HEK293T (cell line): ENCODE data around the gene LYRM9.

Source experiments
- CTCF ChIA-PET: fragments of 350-600 bp; formaldehyde crosslinking; extraction: SDS; loops from one replicate; lab custom pipeline; 2021; ENCODE audit warnings: antibody characterized with exemption, inconsistent platforms; lab: Yijun Ruan, JAX
- POLR2A ChIA-PET: fragments of 350-600 bp; formaldehyde crosslinking; extraction: SDS; loops from one replicate; lab custom pipeline; 2020; ENCODE audit warnings: antibody characterized with exemption, inconsistent platforms; lab: Yijun Ruan, JAX
- DNase-seq: peaks from one replicate; pipeline ENCODE4 v3.0.0; 2012; ENCODE audit warnings: mixed read lengths; ENCODE audit errors: extremely low spot score
- ARNT ChIP-seq: fragments of 450-650 bp; IDR thresholded peaks from 2 replicates; pipeline ENCODE4 v1.6.1; 2017; ENCODE audit warnings: mild to moderate bottlenecking
- BHLHE40 ChIP-seq: fragments of 450-650 bp; IDR thresholded peaks from 2 replicates; pipeline ENCODE4 v1.6.1; 2016; ENCODE audit warnings: mild to moderate bottlenecking, moderate library complexity, borderline replicate concordance
- CTBP1 ChIP-seq: fragments of 450-650 bp; IDR thresholded peaks from 2 replicates; pipeline ENCODE4 v1.6.1; 2016; ENCODE audit warnings: borderline replicate concordance
- ELF4 ChIP-seq: fragments of 450-650 bp; IDR thresholded peaks from 2 replicates; pipeline ENCODE4 v1.6.1; 2017; ENCODE audit warnings: antibody characterized with exemption
- FOXA1 ChIP-seq: fragments of 450-650 bp; IDR thresholded peaks from 2 replicates; pipeline ENCODE4 v1.6.1; 2016; ENCODE audit warnings: mild to moderate bottlenecking
- FOXK2 ChIP-seq: fragments of 450-650 bp; IDR thresholded peaks from 2 replicates; pipeline ENCODE4 v1.6.1; 2016; ENCODE audit warnings: mild to moderate bottlenecking
- FOXM1 ChIP-seq: fragments of 450-650 bp; IDR thresholded peaks from 2 replicates; pipeline ENCODE4 v1.6.1; 2017; ENCODE audit warnings: mild to moderate bottlenecking, borderline replicate concordance
- HDGF ChIP-seq: fragments of 450-650 bp; IDR thresholded peaks from 2 replicates; pipeline ENCODE4 v1.6.1; 2017; ENCODE audit warnings: antibody characterized with exemption, borderline replicate concordance
- L3MBTL2 ChIP-seq: fragments of 450-650 bp; conservative IDR thresholded peaks from 2 replicates; pipeline ENCODE4 v1.6.1; 2016; ENCODE audit warnings: mild to moderate bottlenecking
- LEF1 ChIP-seq: fragments of 450-650 bp; IDR thresholded peaks from 2 replicates; pipeline ENCODE4 v1.6.1; 2017; ENCODE audit warnings: mild to moderate bottlenecking, borderline replicate concordance
- NFRKB ChIP-seq: fragments of 450-650 bp; IDR thresholded peaks from 2 replicates; pipeline ENCODE4 v1.6.1; 2016; ENCODE audit warnings: mild to moderate bottlenecking, moderate library complexity
- SP1 ChIP-seq: fragments of 450-650 bp; IDR thresholded peaks from 2 replicates; pipeline ENCODE4 v1.6.1; 2017
- SUZ12 ChIP-seq: fragments of 450-650 bp; IDR thresholded peaks from 2 replicates; pipeline ENCODE4 v1.6.1; 2016; ENCODE audit warnings: mild to moderate bottlenecking
- TARDBP ChIP-seq: fragments of 450-650 bp; IDR thresholded peaks from 2 replicates; pipeline ENCODE4 v1.6.1; 2016
- ZNF384 ChIP-seq: fragments of 450-650 bp; IDR thresholded peaks from 2 replicates; pipeline ENCODE4 v1.6.1; 2016
- TF ChIP-seq, protein P1 (sequence below): fragments of 450-650 bp; IDR thresholded peaks from 2 replicates; pipeline ENCODE4 v1.6.1; 2016

LYRM9 gene

DNA sequence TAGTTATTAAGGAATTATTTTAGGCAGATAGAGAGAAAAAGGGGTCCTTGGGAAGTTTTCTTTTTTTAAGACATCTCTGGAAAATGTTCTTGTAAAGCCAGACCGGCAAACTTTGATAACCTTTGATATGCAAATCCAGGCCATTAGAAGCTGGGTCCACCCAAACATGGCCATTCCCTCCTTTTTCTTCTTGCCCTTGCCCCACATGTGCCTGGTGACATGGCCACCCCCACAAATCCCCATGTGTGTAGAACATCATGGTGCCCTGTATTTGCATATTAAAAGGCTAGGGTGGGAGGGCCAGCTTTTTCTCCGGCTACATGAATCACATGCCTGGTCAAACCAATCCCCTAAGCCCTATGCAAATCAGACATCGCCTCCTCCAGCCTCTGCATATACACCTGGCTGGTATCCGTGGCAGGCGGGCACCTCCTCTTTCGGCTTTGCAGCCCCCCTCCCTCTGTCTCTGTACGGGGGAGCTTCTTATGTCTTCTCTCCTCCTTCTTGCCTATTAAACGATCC is 43.9 kb upstream of the LYRM9 start:
- CTCF ChIA-PET: no interaction called here
- POLR2A ChIA-PET: no interaction called here
- DNase-seq: no peak
- TF ChIP-seq L3MBTL2: no peak
- no peak for TF ChIP-seq FOXM1
- TF ChIP-seq SUZ12: no peak

DNA sequence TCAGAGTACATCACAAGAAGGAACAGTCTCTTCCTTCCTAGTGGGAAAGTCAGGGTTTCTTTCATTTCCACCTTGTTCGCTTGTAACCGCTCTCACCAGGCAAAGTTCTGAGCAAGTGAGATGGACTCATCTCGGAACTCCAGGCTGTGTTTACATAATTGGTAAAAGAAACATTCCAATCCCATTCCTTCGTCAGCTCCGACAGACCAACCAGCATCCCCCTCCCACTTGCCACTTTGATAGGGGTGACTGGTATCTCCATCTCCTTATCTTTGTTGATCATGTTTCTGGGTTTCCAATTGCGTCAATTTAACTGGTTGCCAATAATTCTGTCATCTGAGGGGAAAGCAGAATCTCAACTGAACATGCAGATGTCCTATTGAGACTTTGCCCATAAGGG is 36.8 kb upstream of the LYRM9 start:
- TF ChIP-seq ELF4: no peak
- no peak for TF ChIP-seq SUZ12
- no peak for TF ChIP-seq L3MBTL2
- TF ChIP-seq, protein P1, sequence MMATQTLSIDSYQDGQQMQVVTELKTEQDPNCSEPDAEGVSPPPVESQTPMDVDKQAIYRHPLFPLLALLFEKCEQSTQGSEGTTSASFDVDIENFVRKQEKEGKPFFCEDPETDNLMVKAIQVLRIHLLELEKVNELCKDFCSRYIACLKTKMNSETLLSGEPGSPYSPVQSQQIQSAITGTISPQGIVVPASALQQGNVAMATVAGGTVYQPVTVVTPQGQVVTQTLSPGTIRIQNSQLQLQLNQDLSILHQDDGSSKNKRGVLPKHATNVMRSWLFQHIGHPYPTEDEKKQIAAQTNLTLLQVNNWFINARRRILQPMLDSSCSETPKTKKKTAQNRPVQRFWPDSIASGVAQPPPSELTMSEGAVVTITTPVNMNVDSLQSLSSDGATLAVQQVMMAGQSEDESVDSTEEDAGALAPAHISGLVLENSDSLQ: no peak
- TF ChIP-seq ZNF384: no peak
- no peak for TF ChIP-seq ARNT
- TF ChIP-seq FOXM1: no peak
- TF ChIP-seq FOXK2: no peak
- TF ChIP-seq FOXA1: no peak
- no peak for TF ChIP-seq SP1
- no peak for TF ChIP-seq NFRKB
- no peak for TF ChIP-seq BHLHE40
- TF ChIP-seq HDGF: no peak
- no peak for TF ChIP-seq LEF1
- no peak for TF ChIP-seq TARDBP
- ChIA-PET POLR2A (no interaction called here), CTCF (interaction anchor here (1.2 kb wide), 1 partner anchor 36 kb away, joined by 5 read pairs; no protein-coding TSS in a partner anchor)
- DNase-seq: no peak

DNA sequence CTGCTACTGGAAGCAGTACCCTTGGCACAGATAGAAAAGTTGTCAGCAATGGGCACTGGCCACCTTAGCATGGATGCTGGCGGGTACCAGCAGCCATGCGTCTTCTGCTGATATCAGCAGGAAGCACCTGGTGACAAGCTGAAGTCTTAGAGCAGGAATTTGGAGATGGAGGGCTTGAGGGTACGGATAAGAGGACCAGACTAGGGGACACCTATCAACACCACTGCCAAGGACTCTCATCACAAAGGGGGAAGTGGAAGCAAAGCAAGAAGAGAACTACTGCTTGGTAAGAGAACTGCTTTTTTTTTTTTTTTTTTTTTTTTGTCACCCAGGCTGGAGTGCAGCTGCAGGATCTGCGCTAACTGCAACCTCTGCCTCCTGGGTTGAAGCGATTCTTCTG is 35.4 kb upstream of the LYRM9 start:
- TF ChIP-seq FOXA1 (no peak), BHLHE40 (no peak), SP1 (no peak), FOXK2 (no peak), HDGF (no peak), ELF4 (no peak), LEF1 (no peak), ZNF384 (no peak), CTBP1 (no peak), ARNT (no peak), FOXM1 (no peak)
- TF ChIP-seq, protein P1: no peak
- DNase-seq: no peak
- ChIA-PET POLR2A (no interaction called here), CTCF (no interaction called here)

- TF ChIP-seq FOXM1: no peak
- no peak for TF ChIP-seq CTBP1
- no peak for TF ChIP-seq ZNF384
- TF ChIP-seq L3MBTL2: no peak
- no peak for TF ChIP-seq SP1
- TF ChIP-seq, protein P1: no peak
- no peak for TF ChIP-seq BHLHE40
- no peak for TF ChIP-seq SUZ12
- TF ChIP-seq FOXK2: no peak
- no peak for TF ChIP-seq ARNT
- no peak for TF ChIP-seq NFRKB
- TF ChIP-seq LEF1: no peak
- TF ChIP-seq HDGF: no peak
- no peak for TF ChIP-seq TARDBP
- TF ChIP-seq FOXA1: no peak
- no peak for TF ChIP-seq ELF4
- ChIA-PET CTCF (interaction anchor here (0.6 kb wide), 1 partner anchor 39 kb away, joined by 3 read pairs; no protein-coding TSS in a partner anchor), POLR2A (interaction anchor here (0.6 kb wide), 1 partner anchor 34 kb away, joined by 3 read pairs; no protein-coding TSS in a partner anchor)
- no peak for DNase-seq
Measured at GRCh38 chr17:27927781-27928180, 34.6 kb upstream of the LYRM9 start.

- CTCF ChIA-PET: no interaction called here
- POLR2A ChIA-PET: no interaction called here
- no peak for DNase-seq
- TF ChIP-seq BHLHE40 (no peak), SUZ12 (no peak), ZNF384 (no peak), LEF1 (no peak), FOXK2 (no peak), TARDBP (no peak), SP1 (no peak), ELF4 (no peak), L3MBTL2 (no peak), CTBP1 (no peak), HDGF (no peak), NFRKB (no peak), FOXM1 (no peak), ARNT (no peak)
- TF ChIP-seq, protein P1: no peak
Measured at GRCh38 chr17:27921599-27921998, 28.4 kb upstream of the LYRM9 start.

DNA sequence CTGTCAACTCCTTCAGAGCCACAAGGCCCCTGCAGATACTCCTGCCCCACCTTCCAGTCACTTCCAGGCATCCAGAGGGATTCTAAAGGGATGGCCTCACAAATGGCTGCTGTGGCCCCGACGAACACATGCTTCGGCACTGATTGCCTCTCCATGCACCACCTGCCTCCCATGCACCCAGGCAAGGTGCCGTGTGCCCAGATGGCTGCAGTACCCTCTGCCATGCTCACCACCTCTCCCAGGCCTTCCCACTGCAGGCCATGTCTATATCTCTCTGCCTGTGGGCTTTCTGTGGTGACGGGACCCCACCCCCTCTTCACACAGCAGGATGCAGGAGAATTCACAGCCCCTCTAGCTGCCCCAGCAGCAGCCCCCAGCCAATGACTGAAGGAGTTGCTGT is 27.9 kb upstream of the LYRM9 start:
- ChIA-PET CTCF (no interaction called here), POLR2A (no interaction called here)
- no peak for DNase-seq
- TF ChIP-seq SUZ12 (no peak), BHLHE40 (no peak), FOXA1 (no peak), CTBP1 (no peak), NFRKB (no peak)
